OCI-LY3 (cell line): ENCODE results near the gene C21orf58.

Source experiments
- EZH2phosphoT487 ChIP-seq: fragments of 200-600 bp; shearing (Covaris generic); IDR thresholded peaks from 2 replicates; pipeline ENCODE4 v1.6.1; 2018; ENCODE audit warnings: antibody characterized with exemption, mixed run types, low read depth
- TF ChIP-seq, protein P1 (sequence below): fragments of 200-600, 300-600 bp; sonication (generic); IDR thresholded peaks from 2 replicates; pipeline ENCODE4 v1.5.1; 2014; ENCODE audit warnings: antibody characterized with exemption, low read length, low read depth

DNA sequence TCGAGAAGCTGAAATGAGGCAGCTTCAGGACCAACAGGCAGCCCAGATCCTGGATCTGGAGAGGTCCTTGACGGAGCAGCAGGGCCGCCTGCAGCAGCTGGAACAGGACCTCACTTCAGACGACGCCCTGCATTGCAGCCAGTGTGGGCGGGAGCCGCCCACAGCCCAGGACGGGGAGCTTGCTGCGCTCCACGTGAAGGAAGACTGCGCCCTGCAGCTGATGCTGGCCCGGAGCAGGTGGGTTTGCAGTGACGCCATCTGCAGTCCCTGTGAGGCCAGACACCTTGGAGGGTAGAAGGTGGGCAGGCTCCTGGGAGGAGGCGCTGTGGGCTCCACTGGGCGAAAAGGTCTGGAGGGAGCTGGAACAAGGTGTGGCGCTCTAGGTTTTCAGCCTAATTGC, 40.0 kb upstream of the C21orf58 start:
- TF ChIP-seq, protein P1, sequence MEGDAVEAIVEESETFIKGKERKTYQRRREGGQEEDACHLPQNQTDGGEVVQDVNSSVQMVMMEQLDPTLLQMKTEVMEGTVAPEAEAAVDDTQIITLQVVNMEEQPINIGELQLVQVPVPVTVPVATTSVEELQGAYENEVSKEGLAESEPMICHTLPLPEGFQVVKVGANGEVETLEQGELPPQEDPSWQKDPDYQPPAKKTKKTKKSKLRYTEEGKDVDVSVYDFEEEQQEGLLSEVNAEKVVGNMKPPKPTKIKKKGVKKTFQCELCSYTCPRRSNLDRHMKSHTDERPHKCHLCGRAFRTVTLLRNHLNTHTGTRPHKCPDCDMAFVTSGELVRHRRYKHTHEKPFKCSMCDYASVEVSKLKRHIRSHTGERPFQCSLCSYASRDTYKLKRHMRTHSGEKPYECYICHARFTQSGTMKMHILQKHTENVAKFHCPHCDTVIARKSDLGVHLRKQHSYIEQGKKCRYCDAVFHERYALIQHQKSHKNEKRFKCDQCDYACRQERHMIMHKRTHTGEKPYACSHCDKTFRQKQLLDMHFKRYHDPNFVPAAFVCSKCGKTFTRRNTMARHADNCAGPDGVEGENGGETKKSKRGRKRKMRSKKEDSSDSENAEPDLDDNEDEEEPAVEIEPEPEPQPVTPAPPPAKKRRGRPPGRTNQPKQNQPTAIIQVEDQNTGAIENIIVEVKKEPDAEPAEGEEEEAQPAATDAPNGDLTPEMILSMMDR = no peak
- no peak for TF ChIP-seq EZH2phosphoT487
